Large intestine (tissue), 1 donor: ENCODE results near the gene CXXC5. TPM values are rescaled to one million over a fixed set of nuclear protein-coding genes. Genes with fewer than 3 reads are reported as not detected.

Source experiments
- polyA plus RNA-seq: library from polyadenylated mRNA; unstranded; fragments of 120-200 nt; gene quantifications from one replicate; pipeline ENCODE4 v1.2.1, GENCODE V29; 2013

Gene CXXC5
- polyA plus RNA-seq, 1 donor, result 70.3 TPM

Other genes with a start within 250 kb of the CXXC5 start
- 11.3 TPM for gene SPATA24, start 244.3 kb upstream of the CXXC5 start, polyA plus RNA-seq
- 8.7 TPM for gene DNAJC18, start 208.8 kb upstream of the CXXC5 start, polyA plus RNA-seq
- 21.6 TPM for gene ECSCR, start 185.6 kb upstream of the CXXC5 start, polyA plus RNA-seq
- gene SMIM33, start 177.3 kb upstream of the CXXC5 start, polyA plus RNA-seq, result not detected
- gene STING1, start 165.6 kb upstream of the CXXC5 start, polyA plus RNA-seq, result 19.6 TPM
- gene UBE2D2, start 87.0 kb upstream of the CXXC5 start, polyA plus RNA-seq, result 125 TPM
- gene PSD2, start 147.5 kb downstream of the CXXC5 start, polyA plus RNA-seq, result 0.99 TPM